ENCODE measurements around the gene TBR1. TPM values are rescaled to one million over a fixed set of nuclear protein-coding genes. Genes with fewer than 3 reads are reported as not detected.

TBR1 gene
- not detected for total RNA-seq
- long read RNA-seq: 0 reads

GRCh38 chr2:161415987-161416707 is at the start of gene TBR1:
Gene TBR1 (plus strand): TSS chr2:161416297. CDS start chr2:161416411, 114 bp downstream.
- Histone ChIP-seq H3K4me1 (peaks cover 0 to 34% (median 5%) of the 10 kb centered on the region in 4 donors), H3K27ac (no peak within 1 kb of the TSS), H3K4me3 (no peak within 1 kb of the TSS), H3K27me3 (peaks cover 3 to 20% of the 10 kb centered on the region in 2 donors), H3K36me3 (no peaks in the 10 kb centered on the region), H3K9me3 (no peaks in the 10 kb centered on the region)
- intact Hi-C loops (cut with DNase I): no loop called here
- TF ChIP-seq CTCF (IDR thresholded peaks at IDR 0.05): no peak
- TF ChIP-seq POLR2A (IDR thresholded peaks at IDR 0.05): no peak
- DNase-seq (no peak), ATAC-seq (no peak)
- WGBS (ENCODE audit: insufficient coverage, low coverage, low lambda C conversion rate, missing lambda C conversion rate): 5% methylated on average over 16 of the region's 16 CpGs

DNA sequence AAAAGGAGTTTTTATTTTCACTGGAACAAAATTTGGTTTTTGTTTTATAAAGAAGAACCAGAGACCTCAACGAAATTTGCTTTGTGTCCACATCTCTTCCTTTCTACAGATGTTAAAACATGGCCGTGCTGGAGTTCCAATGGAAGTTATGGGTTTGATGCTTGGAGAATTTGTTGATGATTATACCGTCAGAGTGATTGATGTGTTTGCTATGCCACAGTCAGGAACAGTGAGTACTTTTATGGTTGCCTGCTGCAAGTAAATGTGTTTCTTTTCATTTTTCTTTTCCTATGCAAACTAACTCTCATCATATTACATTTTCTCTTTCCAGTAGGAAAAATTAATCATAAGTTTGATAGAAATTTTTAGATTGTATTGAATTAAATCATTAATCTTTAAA is 48.4 kb upstream of the TBR1 start:
- TF ChIP-seq POLR2A (IDR thresholded peaks at IDR 0.05) (no peak), CTCF (IDR thresholded peaks at IDR 0.05) (no peak)
- H3K27ac ChIP-seq: no peak overlapping the region
- no peaks in the 10 kb centered on the region for H3K4me1 ChIP-seq
- ATAC-seq (no peak), DNase-seq (no peak)
- H3K9me3 ChIP-seq: no peaks in the 10 kb centered on the region
- H3K4me3 ChIP-seq: no peak overlapping the region
- 95% methylated on average over 3 of the region's 3 CpGs for WGBS (ENCODE audit: insufficient coverage, low coverage, low lambda C conversion rate, missing lambda C conversion rate)
- H3K27me3 ChIP-seq: no peaks in the 10 kb centered on the region
- intact Hi-C loops (cut with DNase I): no loop called here
- H3K36me3 ChIP-seq: peaks cover 0 to 14% (median 2%) of the 10 kb centered on the region in 4 donors

DNA sequence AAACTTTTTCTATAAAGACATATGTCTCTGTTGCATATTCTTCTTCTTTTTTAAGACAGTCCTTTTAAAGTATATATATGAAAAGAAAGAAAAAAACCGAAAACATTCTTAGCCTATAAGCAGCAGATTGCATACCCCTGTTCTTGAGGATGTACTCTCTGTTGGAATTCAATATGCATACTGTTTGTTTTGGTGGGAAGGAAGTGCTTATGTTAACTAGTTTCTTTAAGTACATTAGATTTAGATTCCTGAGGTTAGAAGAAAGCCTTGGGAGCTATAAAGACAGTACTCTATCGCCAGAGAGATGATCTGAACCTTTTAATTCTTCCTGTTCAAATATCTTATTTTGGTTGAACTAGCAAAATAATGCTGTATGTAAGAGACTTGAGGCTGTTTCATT is 46.8 kb upstream of the TBR1 start:
- Histone ChIP-seq H3K27me3 (no peaks in the 10 kb centered on the region), H3K36me3 (peaks cover 0 to 14% (median 2%) of the 10 kb centered on the region in 4 donors), H3K4me3 (no peak overlapping the region), H3K27ac (no peak overlapping the region), H3K4me1 (no peaks in the 10 kb centered on the region), H3K9me3 (no peaks in the 10 kb centered on the region)
- WGBS (ENCODE audit: insufficient coverage, low coverage, low lambda C conversion rate, missing lambda C conversion rate): 94% methylated on average over 2 of the region's 2 CpGs
- no peak for TF ChIP-seq POLR2A (IDR thresholded peaks at IDR 0.05)
- no peak for TF ChIP-seq CTCF (IDR thresholded peaks at IDR 0.05)
- DNase-seq: no peak
- ATAC-seq: no peak
- intact Hi-C loops (cut with DNase I): no loop called here

GRCh38 chr2:161370981-161371380 is 45.1 kb upstream of the TBR1 start:
- no peak overlapping the region for H3K27ac ChIP-seq
- intact Hi-C loops (cut with DNase I): no loop called here
- H3K4me1 ChIP-seq: no peaks in the 10 kb centered on the region
- no peak for TF ChIP-seq CTCF (IDR thresholded peaks at IDR 0.05)
- no peak for TF ChIP-seq POLR2A (IDR thresholded peaks at IDR 0.05)
- no peaks in the 10 kb centered on the region for H3K9me3 ChIP-seq
- H3K27me3 ChIP-seq: no peaks in the 10 kb centered on the region
- WGBS (ENCODE audit: insufficient coverage, low coverage, low lambda C conversion rate, missing lambda C conversion rate): 74% methylated on average over 3 of the region's 3 CpGs
- DNase-seq (no peak), ATAC-seq (no peak)
- peaks cover 0 to 14% (median 2%) of the 10 kb centered on the region in 4 donors for H3K36me3 ChIP-seq
- H3K4me3 ChIP-seq: no peak overlapping the region

Measured in right lobe of liver (tissue), 6 donors.